Mucosa of descending colon (tissue), 3 donors: Measurements from ENCODE around the gene ARHGAP42. TPM values are rescaled to one million over a fixed set of nuclear protein-coding genes. Genes with fewer than 3 reads are reported as not detected.
A peak's percentile ranks its signal among the peaks of the same experiment; 100 is the strongest.
"Not testable (repeated sequence)": the region's sequence is repeated elsewhere in the genome, so short reads cannot be mapped to it uniquely, and the experiment has no call there.

Source experiments
- ATAC-seq: fragments of 200-7000 bp; cut with Tn5 transposase; one replicate; pipeline ENCODE4 v1.9.1; 2020; ENCODE audit warnings: mild to moderate bottlenecking, moderate library complexity
- DNase-seq, 3 donors: peaks; one replicate each; pipeline ENCODE4 v3.0.0-alpha.2; 2020
- H3K36me3 ChIP-seq: fragments of 200-600 bp; one replicate; pipeline ENCODE4 v1.8.0; 2021; ENCODE audit warnings: low read depth, mild to moderate bottlenecking
- H3K4me1 ChIP-seq: fragments of 200-600 bp; one replicate; pipeline ENCODE4 v1.8.0; 2021; ENCODE audit warnings: low read depth, mild to moderate bottlenecking
- H3K4me3 ChIP-seq: fragments of 200-600 bp; one replicate; pipeline ENCODE4 v1.8.0; 2021; ENCODE audit warnings: mild to moderate bottlenecking
- H3K9me3 ChIP-seq: fragments of 200-600 bp; one replicate; pipeline ENCODE4 v1.8.0; 2021; ENCODE audit warnings: mild to moderate bottlenecking
- CTCF ChIP-seq: fragments of 200-600 bp; IDR thresholded peaks from one replicate; pipeline ENCODE4 v1.8.0; 2022; ENCODE audit warnings: antibody characterized with exemption, mild to moderate bottlenecking
- intact Hi-C, 2 donors: fragments of 100-400 bp; cut with DNase I in 1 of 2; cut with micrococcal nuclease in 1 of 2; formaldehyde crosslinking; loops; one replicate each; pipeline versions ENCODE4 v1.11.0 to v1.11.1; 2022; cut with DNase I, micrococcal nuclease
- total RNA-seq, 3 donors: library from RNA; stranded (reverse); fragmentation: NEBNext Ultra II Directional in 2 of 3; extraction: Animal tissue kit (Norgen Biotek cat#: 25700) in 2 of 3; gene quantifications; one replicate each; pipeline versions ENCODE4 v1.2.1 to v1.2.4, GENCODE V29; 2021 to 2023
- donor health status: DM: no; HTN: no; CAD: no; lungs with moderate emphysema.
- donor health status: DM: no; HTN: no; CAD: no.
- donor health status: DM: no; HTN: yes; CAD: no.

Gene ARHGAP42
- total RNA-seq, 3 donors from 2014 or later, result 17.6 to 38.9 (median 18.8) TPM

- Histone ChIP-seq H3K9me3 (peaks cover 15% of the 10 kb centered on the region), H3K4me1 (no peaks in the 10 kb centered on the region), H3K4me3 (no peak overlapping the region), H3K36me3 (no peaks in the 10 kb centered on the region)
- TF ChIP-seq CTCF, result no peak
- ATAC-seq, result no peak
- no peak for DNase-seq
- intact Hi-C loops, result no loop called here
Measured at GRCh38 chr11:100746448-100746847, 59.4 kb downstream of the ARHGAP42 start.

GRCh38 chr11:100748153-100748552 lies 61.1 kb downstream of the ARHGAP42 start:
- TF ChIP-seq CTCF, result no peak
- Histone ChIP-seq H3K4me1 (no peaks in the 10 kb centered on the region), H3K9me3 (peaks cover 15% of the 10 kb centered on the region), H3K36me3 (no peaks in the 10 kb centered on the region), H3K4me3 (no peak overlapping the region)
- intact Hi-C loops, result no loop called here
- ATAC-seq, result no peak
- no peak for DNase-seq

- H3K36me3 ChIP-seq, H3K4me1 ChIP-seq, intact Hi-C loops, ATAC-seq, DNase-seq, H3K4me3 ChIP-seq: not testable (repeated sequence)
- peaks cover 15% of the 10 kb centered on the region for H3K9me3 ChIP-seq
Measured at GRCh38 chr11:100749887-100750565, 62.9 kb downstream of the ARHGAP42 start.

GRCh38 chr11:100750566-100750891 lies 63.4 kb downstream of the ARHGAP42 start:
- not testable (repeated sequence) for H3K4me1 ChIP-seq

GRCh38 chr11:100752371-100753171 lies 65.5 kb downstream of the ARHGAP42 start:
- intact Hi-C loops, result no loop called here
- Histone ChIP-seq H3K4me3 (no peak overlapping the region), H3K36me3 (no peaks in the 10 kb centered on the region), H3K9me3 (peaks cover 15% of the 10 kb centered on the region), H3K4me1 (no peaks in the 10 kb centered on the region)
- DNase-seq (peak in 1 of 3 donors; percentile 39), ATAC-seq (peak; percentile 73)
- TF ChIP-seq CTCF, result no peak

More at GRCh38 chr11:100750566-100750891, 63.4 kb downstream of the ARHGAP42 start:
- H3K36me3 ChIP-seq, intact Hi-C loops, H3K4me3 ChIP-seq, DNase-seq, ATAC-seq: not testable (repeated sequence)
- H3K9me3 ChIP-seq, result peaks cover 15% of the 10 kb centered on the region

GRCh38 chr11:100753172-100753543 lies 66.1 kb downstream of the ARHGAP42 start:
- Histone ChIP-seq H3K4me1 (no peaks in the 10 kb centered on the region), H3K4me3 (no peak overlapping the region), H3K9me3 (peaks cover 15% of the 10 kb centered on the region), H3K36me3 (no peaks in the 10 kb centered on the region)
- intact Hi-C loops, result no loop called here
- no peak for DNase-seq
- TF ChIP-seq CTCF, result no peak
- ATAC-seq, result peak; percentile 87
